K562 (cell line): ENCODE results near the gene ERCC6. TPM values are rescaled to one million over a fixed set of nuclear protein-coding genes. Genes with fewer than 3 reads are reported as not detected.

ENCODE experiments used
- ARID2 ChIP-seq: fragments of 450-650 bp; IDR thresholded peaks from 2 replicates; pipeline ENCODE4 v1.6.1; 2017; ENCODE audit warnings: antibody characterized with exemption, mild to moderate bottlenecking
- ATF7 ChIP-seq: fragments of 450-650 bp; IDR thresholded peaks from 2 replicates; pipeline ENCODE4 v1.7.1; 2014; ENCODE audit warnings: mild to moderate bottlenecking, moderate library complexity
- CBFA2T3 ChIP-seq: fragments of 450-650 bp; IDR thresholded peaks from 2 replicates; pipeline ENCODE4 v1.6.1; 2017
- CTBP1 ChIP-seq: fragments of 450-650 bp; IDR thresholded peaks from 2 replicates; pipeline ENCODE4 v1.6.1; 2016; ENCODE audit warnings: borderline replicate concordance
- EGR1 ChIP-seq: fragments of 450-650 bp; conservative IDR thresholded peaks from 2 replicates; pipeline ENCODE4 v1.6.1; 2017; ENCODE audit warnings: mild to moderate bottlenecking
- ELF4 ChIP-seq: fragments of 450-650 bp; formaldehyde crosslinking; IDR thresholded peaks from 2 replicates; pipeline ENCODE4 v1.4.0; 2022; ENCODE audit warnings: missing genetic modification characterization
- EP400 ChIP-seq: fragments of 450-650 bp; IDR thresholded peaks from 2 replicates; pipeline ENCODE4 v1.6.1; 2017; ENCODE audit warnings: antibody characterized with exemption, mild to moderate bottlenecking, moderate library complexity
- HIVEP1 ChIP-seq: fragments of 250-450 bp; sonication (Bioruptor Pico); IDR thresholded peaks from 2 replicates; pipeline ENCODE4 v1.4.0; 2020; ENCODE audit warnings: mild to moderate bottlenecking
- NCOA6 ChIP-seq: fragments of 450-650 bp; IDR thresholded peaks from 2 replicates; pipeline ENCODE4 v1.6.1; 2017; ENCODE audit warnings: mild to moderate bottlenecking
- SAP30 ChIP-seq: fragments of 200-600 bp; sonication (generic); IDR thresholded peaks from 2 replicates; pipeline ENCODE4 v1.6.1; 2012; ENCODE audit warnings: borderline replicate concordance, low read depth, mild to moderate bottlenecking, moderate library complexity, low read length, control low read depth, inconsistent platforms; ENCODE audit not compliant: insufficient read depth, poor library complexity, severe bottlenecking
- SREBF2 ChIP-seq: sonication (generic); formaldehyde crosslinking; IDR thresholded peaks from 2 replicates; pipeline ENCODE4 v1.4.0; 2020; ENCODE audit warnings: mild to moderate bottlenecking, missing genetic modification reagents
- TAF7 ChIP-seq: fragments of 450-650 bp; IDR thresholded peaks from 2 replicates; pipeline ENCODE4 v1.6.1; 2016; ENCODE audit warnings: missing genetic modification characterization, missing compliant biosample characterization
- TGIF2 ChIP-seq: sonication (generic); formaldehyde crosslinking; IDR thresholded peaks from 2 replicates; pipeline ENCODE4 v1.8.1; 2022; ENCODE audit warnings: mild to moderate bottlenecking, missing genetic modification reagents, moderate library complexity
- ZNF133 ChIP-seq: fragments of 250-450 bp; sonication (Bioruptor Pico); IDR thresholded peaks from 2 replicates; pipeline ENCODE4 v1.4.0; 2020; ENCODE audit warnings: mild to moderate bottlenecking
- ZNF354B ChIP-seq: fragments of 250-450 bp; sonication (Bioruptor Pico); IDR thresholded peaks from 2 replicates; pipeline ENCODE4 v1.4.0; 2020
- polyA plus RNA-seq, 8 experiments: library from polyadenylated mRNA; depleted of rRNA in 4 of 8; stranded (reverse) in 5 of 8; unstranded in 3 of 8; fragments of >200 nt; fragmentation: Nextera tagmentation in 2 of 8; fragmentation: Illumina TruSeq in 1 of 8; extraction: Ambion mirVana in 2 of 8; extraction: Trizol in 1 of 8; gene quantifications; 2 replicates each; pipeline versions ENCODE4 v1.2.1 to v1.2.3, GENCODE V29; 2011 to 2014; ENCODE audit warnings: inconsistent platforms in 1 of 8, missing spikeins in 1 of 8
- total RNA-seq, 7 experiments: library from RNA; depleted of rRNA in 6 of 7; stranded (reverse); fragments of >200 nt in 6 of 7; fragmentation: Illumina TruSeq in 2 of 7; extraction: Trizol in 2 of 7; gene quantifications; 2 replicates each; pipeline versions ENCODE4 v1.2.1 to v1.2.3, GENCODE V29; 2011 to 2021; ENCODE audit warnings: low replicate concordance in 1 of 7
- TF ChIP-seq, protein P1 (sequence below): IDR thresholded peaks from 3 replicates; pipeline ENCODE4 v1.6.1; 2011; ENCODE audit warnings: borderline replicate concordance, mild to moderate bottlenecking; ENCODE audit not compliant: insufficient read length, insufficient read depth
- TF ChIP-seq, protein P2 (sequence below), 3 experiments: fragments of 200-800 bp in 1 of 3; sonication (Bioruptor generic) in 1 of 3; sonication (generic) in 1 of 3; formaldehyde crosslinking in 1 of 3; IDR thresholded peaks; 2 replicates each; pipeline versions ENCODE4 v1.6.1 to v1.8.0; 2016 to 2022; ENCODE audit warnings: mild to moderate bottlenecking in 2 of 3, missing compliant biosample characterization in 2 of 3, missing genetic modification characterization in 2 of 3, missing genetic modification reagents in 1 of 3
- TF ChIP-seq, protein P3 (sequence below): fragments of 250-450 bp; sonication (Bioruptor Pico); IDR thresholded peaks from 2 replicates; pipeline ENCODE4 v1.4.0; 2020
- TF ChIP-seq, protein P4 (sequence below): fragments of 450-650 bp; IDR thresholded peaks from 2 replicates; pipeline ENCODE4 v1.6.1; 2017; ENCODE audit warnings: antibody characterized with exemption
- TF ChIP-seq, protein P5 (sequence below): sonication (generic); formaldehyde crosslinking; IDR thresholded peaks from 2 replicates; pipeline ENCODE4 v1.9.0; 2022; ENCODE audit warnings: mild to moderate bottlenecking, missing genetic modification reagents

Gene ERCC6
- total and polyA plus RNA-seq, 9 of the 15 experiments (the other 6 are each of a cell fraction or from before 2014, with no cell fraction given), result 7.8 to 17.7 (median 11.8) TPM

DNA sequence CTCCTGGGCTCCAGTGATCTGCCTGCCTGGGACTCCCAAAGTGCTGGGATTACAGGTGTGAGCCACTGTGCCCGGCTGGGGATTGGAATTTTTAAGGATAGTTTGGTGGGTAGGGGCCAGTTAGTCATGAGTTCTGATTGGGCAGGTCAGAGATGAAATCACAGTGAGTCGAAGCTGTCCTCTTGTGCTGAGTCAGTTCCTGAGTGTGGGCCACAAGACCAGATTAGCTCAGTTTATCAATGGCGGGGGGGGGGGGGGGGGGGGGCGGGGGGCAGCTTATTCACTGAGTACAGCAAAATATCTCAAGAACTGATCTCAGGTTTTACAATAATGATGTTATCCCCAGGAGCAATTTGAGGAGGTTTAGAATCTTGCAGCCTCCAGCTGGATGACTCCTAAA, 11.6 kb upstream of the ERCC6 start (continued):
- TF ChIP-seq CTBP1 (no peak), ATF7 (no peak), HIVEP1 (no peak), SREBF2 (CRISPR knock-in tag) (no peak), ARID2 (no peak), CBFA2T3 (no peak), TGIF2 (CRISPR knock-in tag) (no peak), ELF4 (no peak), EP400 (no peak), SAP30 (no peak), ZNF354B (CRISPR knock-in tag) (no peak), ZNF133 (no peak), TAF7 (tag) (no peak), NCOA6 (no peak), EGR1 (0 out of 2 replicates have a peak, but pooled peaks have one; percentile 30)
- TF ChIP-seq, protein P1, sequence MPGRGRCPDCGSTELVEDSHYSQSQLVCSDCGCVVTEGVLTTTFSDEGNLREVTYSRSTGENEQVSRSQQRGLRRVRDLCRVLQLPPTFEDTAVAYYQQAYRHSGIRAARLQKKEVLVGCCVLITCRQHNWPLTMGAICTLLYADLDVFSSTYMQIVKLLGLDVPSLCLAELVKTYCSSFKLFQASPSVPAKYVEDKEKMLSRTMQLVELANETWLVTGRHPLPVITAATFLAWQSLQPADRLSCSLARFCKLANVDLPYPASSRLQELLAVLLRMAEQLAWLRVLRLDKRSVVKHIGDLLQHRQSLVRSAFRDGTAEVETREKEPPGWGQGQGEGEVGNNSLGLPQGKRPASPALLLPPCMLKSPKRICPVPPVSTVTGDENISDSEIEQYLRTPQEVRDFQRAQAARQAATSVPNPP, result no peak
- TF ChIP-seq, protein P2, sequence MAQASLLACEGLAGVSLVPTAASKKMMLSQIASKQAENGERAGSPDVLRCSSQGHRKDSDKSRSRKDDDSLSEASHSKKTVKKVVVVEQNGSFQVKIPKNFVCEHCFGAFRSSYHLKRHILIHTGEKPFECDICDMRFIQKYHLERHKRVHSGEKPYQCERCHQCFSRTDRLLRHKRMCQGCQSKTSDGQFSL (CRISPR knock-in tag; IDR thresholded peaks at IDR 0.05), result no peak
- TF ChIP-seq, protein P2 (tag; IDR thresholded peaks at IDR 0.05), result peak in 1 of 2 experiments; percentile 93; a peak in 2 of 4 replicates
- TF ChIP-seq, protein P3, sequence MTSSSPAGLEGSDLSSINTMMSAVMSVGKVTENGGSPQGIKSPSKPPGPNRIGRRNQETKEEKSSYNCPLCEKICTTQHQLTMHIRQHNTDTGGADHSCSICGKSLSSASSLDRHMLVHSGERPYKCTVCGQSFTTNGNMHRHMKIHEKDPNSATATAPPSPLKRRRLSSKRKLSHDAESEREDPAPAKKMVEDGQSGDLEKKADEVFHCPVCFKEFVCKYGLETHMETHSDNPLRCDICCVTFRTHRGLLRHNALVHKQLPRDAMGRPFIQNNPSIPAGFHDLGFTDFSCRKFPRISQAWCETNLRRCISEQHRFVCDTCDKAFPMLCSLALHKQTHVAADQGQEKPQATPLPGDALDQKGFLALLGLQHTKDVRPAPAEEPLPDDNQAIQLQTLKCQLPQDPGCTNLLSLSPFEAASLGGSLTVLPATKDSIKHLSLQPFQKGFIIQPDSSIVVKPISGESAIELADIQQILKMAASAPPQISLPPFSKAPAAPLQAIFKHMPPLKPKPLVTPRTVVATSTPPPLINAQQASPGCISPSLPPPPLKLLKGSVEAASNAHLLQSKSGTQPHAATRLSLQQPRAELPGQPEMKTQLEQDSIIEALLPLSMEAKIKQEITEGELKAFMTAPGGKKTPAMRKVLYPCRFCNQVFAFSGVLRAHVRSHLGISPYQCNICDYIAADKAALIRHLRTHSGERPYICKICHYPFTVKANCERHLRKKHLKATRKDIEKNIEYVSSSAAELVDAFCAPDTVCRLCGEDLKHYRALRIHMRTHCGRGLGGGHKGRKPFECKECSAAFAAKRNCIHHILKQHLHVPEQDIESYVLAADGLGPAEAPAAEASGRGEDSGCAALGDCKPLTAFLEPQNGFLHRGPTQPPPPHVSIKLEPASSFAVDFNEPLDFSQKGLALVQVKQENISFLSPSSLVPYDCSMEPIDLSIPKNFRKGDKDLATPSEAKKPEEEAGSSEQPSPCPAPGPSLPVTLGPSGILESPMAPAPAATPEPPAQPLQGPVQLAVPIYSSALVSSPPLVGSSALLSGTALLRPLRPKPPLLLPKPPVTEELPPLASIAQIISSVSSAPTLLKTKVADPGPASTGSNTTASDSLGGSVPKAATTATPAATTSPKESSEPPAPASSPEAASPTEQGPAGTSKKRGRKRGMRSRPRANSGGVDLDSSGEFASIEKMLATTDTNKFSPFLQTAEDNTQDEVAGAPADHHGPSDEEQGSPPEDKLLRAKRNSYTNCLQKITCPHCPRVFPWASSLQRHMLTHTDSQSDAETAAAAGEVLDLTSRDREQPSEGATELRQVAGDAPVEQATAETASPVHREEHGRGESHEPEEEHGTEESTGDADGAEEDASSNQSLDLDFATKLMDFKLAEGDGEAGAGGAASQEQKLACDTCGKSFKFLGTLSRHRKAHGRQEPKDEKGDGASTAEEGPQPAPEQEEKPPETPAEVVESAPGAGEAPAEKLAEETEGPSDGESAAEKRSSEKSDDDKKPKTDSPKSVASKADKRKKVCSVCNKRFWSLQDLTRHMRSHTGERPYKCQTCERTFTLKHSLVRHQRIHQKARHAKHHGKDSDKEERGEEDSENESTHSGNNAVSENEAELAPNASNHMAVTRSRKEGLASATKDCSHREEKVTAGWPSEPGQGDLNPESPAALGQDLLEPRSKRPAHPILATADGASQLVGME (CRISPR knock-in tag), result no peak
- TF ChIP-seq, protein P4, sequence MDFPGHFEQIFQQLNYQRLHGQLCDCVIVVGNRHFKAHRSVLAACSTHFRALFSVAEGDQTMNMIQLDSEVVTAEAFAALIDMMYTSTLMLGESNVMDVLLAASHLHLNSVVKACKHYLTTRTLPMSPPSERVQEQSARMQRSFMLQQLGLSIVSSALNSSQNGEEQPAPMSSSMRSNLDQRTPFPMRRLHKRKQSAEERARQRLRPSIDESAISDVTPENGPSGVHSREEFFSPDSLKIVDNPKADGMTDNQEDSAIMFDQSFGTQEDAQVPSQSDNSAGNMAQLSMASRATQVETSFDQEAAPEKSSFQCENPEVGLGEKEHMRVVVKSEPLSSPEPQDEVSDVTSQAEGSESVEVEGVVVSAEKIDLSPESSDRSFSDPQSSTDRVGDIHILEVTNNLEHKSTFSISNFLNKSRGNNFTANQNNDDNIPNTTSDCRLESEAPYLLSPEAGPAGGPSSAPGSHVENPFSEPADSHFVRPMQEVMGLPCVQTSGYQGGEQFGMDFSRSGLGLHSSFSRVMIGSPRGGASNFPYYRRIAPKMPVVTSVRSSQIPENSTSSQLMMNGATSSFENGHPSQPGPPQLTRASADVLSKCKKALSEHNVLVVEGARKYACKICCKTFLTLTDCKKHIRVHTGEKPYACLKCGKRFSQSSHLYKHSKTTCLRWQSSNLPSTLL, result no peak
- TF ChIP-seq, protein P5, sequence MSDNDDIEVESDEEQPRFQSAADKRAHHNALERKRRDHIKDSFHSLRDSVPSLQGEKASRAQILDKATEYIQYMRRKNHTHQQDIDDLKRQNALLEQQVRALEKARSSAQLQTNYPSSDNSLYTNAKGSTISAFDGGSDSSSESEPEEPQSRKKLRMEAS (CRISPR knock-in tag), result no peak
